Measurements from ENCODE around the gene KLHL29. TPM values are rescaled to one million over a fixed set of nuclear protein-coding genes. Genes with fewer than 3 reads are reported as not detected.
"Not testable (repeated sequence)": the region's sequence is repeated elsewhere in the genome, so short reads cannot be mapped to it uniquely, and the experiment has no call there.

Gene KLHL29
- total and polyA plus RNA-seq, 9 donors = 3.0 to 6.6 (median 3.9) TPM

- no peak for TF ChIP-seq CTCF (IDR thresholded peaks at IDR 0.05)
- TF ChIP-seq EP300 (IDR thresholded peaks at IDR 0.05) = no peak
- TF ChIP-seq POLR2A (IDR thresholded peaks at IDR 0.05) = no peak
- Histone ChIP-seq H3K4me3 (no peak overlapping the region), H3K36me3 (no peaks in the 10 kb centered on the region), H3K27me3 (no peaks in the 10 kb centered on the region), H3K4me1 (ENCODE audit: insufficient read depth) (peaks cover 4% of the 10 kb centered on the region), H3K27ac (no peak overlapping the region), H3K9me3 (no peaks in the 10 kb centered on the region)
- WGBS, 3 donors = 87 to 93% (median 90%) methylated on average over 18 of the region's 18 CpGs
- intact Hi-C loops (cut with DNase I) = no loop called here
- DNase-seq = no peak
These were observed 37.4 kb upstream of the KLHL29 start for GRCh38 chr2:23347471-23348092.

GRCh38 chr2:23348093-23348481 lies 36.9 kb upstream of the KLHL29 start:
- intact Hi-C loops (cut with DNase I); H3K4me3 ChIP-seq; H3K27me3 ChIP-seq; H3K36me3 ChIP-seq; DNase-seq; H3K27ac ChIP-seq; H3K9me3 ChIP-seq; H3K4me1 ChIP-seq (ENCODE audit: insufficient read depth): not testable (repeated sequence)
- WGBS, 3 donors = 84 to 86% (median 85%) methylated on average over 7 to 10 of the region's 10 CpGs

- DNase-seq = no peak
- Histone ChIP-seq H3K4me3 (no peak overlapping the region), H3K9me3 (no peaks in the 10 kb centered on the region), H3K27ac (no peak overlapping the region), H3K4me1 (ENCODE audit: insufficient read depth) (peaks cover 4% of the 10 kb centered on the region), H3K27me3 (no peaks in the 10 kb centered on the region), H3K36me3 (no peaks in the 10 kb centered on the region)
- TF ChIP-seq POLR2A (IDR thresholded peaks at IDR 0.05) (no peak), EP300 (IDR thresholded peaks at IDR 0.05) (no peak), CTCF (IDR thresholded peaks at IDR 0.05) (no peak)
- intact Hi-C loops (cut with DNase I) = no loop called here
- 96% methylated on average over 7 of the region's 7 CpGs for WGBS, 3 donors
These were observed 35.5 kb upstream of the KLHL29 start for GRCh38 chr2:23349508-23349907.

- intact Hi-C loops (cut with DNase I) = no loop called here
- H3K9me3 ChIP-seq = no peaks in the 10 kb centered on the region
- H3K36me3 ChIP-seq = no peaks in the 10 kb centered on the region
- DNase-seq = no peak
- TF ChIP-seq POLR2A (IDR thresholded peaks at IDR 0.05) (no peak), CTCF (IDR thresholded peaks at IDR 0.05) (no peak), EP300 (IDR thresholded peaks at IDR 0.05) (no peak)
- WGBS, 3 donors = 90 to 94% (median 93%) methylated on average over 15 to 16 of the region's 16 CpGs
- H3K4me3 ChIP-seq = no peak overlapping the region
- H3K27me3 ChIP-seq = no peaks in the 10 kb centered on the region
- no peak overlapping the region for H3K27ac ChIP-seq
- peaks cover 4% of the 10 kb centered on the region for H3K4me1 ChIP-seq (ENCODE audit: insufficient read depth)
These were observed 34.8 kb upstream of the KLHL29 start for GRCh38 chr2:23350041-23350791.

- 74 to 81% (median 78%) methylated on average over 8 of the region's 8 CpGs for WGBS, 3 donors
- intact Hi-C loops (cut with DNase I) = no loop called here
- Histone ChIP-seq H3K27ac (peak overlapping the region in 1 of 2 donors; percentile 35), H3K9me3 (no peaks in the 10 kb centered on the region), H3K4me3 (no peak overlapping the region), H3K36me3 (no peaks in the 10 kb centered on the region), H3K4me1 (ENCODE audit: insufficient read depth) (peaks cover 4% of the 10 kb centered on the region), H3K27me3 (no peaks in the 10 kb centered on the region)
- TF ChIP-seq EP300 (IDR thresholded peaks at IDR 0.05) = no peak
- TF ChIP-seq POLR2A (IDR thresholded peaks at IDR 0.05) = no peak
- TF ChIP-seq CTCF (IDR thresholded peaks at IDR 0.05) = no peak
- peak in 1 of 5 donors; percentile 20 for DNase-seq
These were observed 34.1 kb upstream of the KLHL29 start for GRCh38 chr2:23350792-23351355.

Measured in ovary (tissue), 9 donors.